H1 (cell line): Measurements from ENCODE around the gene TBX4. TPM values are rescaled to one million over a fixed set of nuclear protein-coding genes. Genes with fewer than 3 reads are reported as not detected.

Experiments used
- CTCF ChIA-PET: fragments of 300-600 bp; sonication (Branson Sonifier 250); formaldehyde crosslinking; loops from one replicate; lab custom pipeline; 2021; ENCODE audit not compliant: partially characterized antibody; lab: Charles Lee
- POLR2A ChIA-PET: fragments of 300-600 bp; sonication (Branson Sonifier 250); formaldehyde crosslinking; loops from one replicate; lab custom pipeline; 2021; ENCODE audit warnings: inconsistent platforms; ENCODE audit not compliant: partially characterized antibody; lab: Charles Lee
- DNase-seq, 2 experiments: peaks; one replicate each; pipeline versions ENCODE4 v3.0.0 to v3.0.0-alpha.2; 2010 to 2022; ENCODE audit warnings: low spot score in 2 of 2, low read depth in 1 of 2, mixed read lengths in 1 of 2
- FAIRE-seq: peaks from 2 replicates; lab custom pipeline; 2011; peaks lifted over from hg19 to GRCh38; lab: Jason Lieb, UNC
- H2AFZ ChIP-seq: 2 replicates; pipeline ENCODE4 v1.8.1; 2012; ENCODE audit warnings: low read length, inconsistent platforms
- H2AK5ac ChIP-seq: 2 replicates; pipeline ENCODE4 v1.6.1; 2013; ENCODE audit warnings: low read depth, low read length
- H2BK120ac ChIP-seq: replicated peaks from 2 replicates; pipeline ENCODE3; 2013; ENCODE audit warnings: low read depth, low read length, inconsistent platforms
- H2BK12ac ChIP-seq: 2 replicates; pipeline ENCODE4 v1.6.1; 2013; ENCODE audit warnings: low read depth, low read length
- H2BK15ac ChIP-seq: 2 replicates; pipeline ENCODE4 v1.6.1; 2013; ENCODE audit warnings: low read length
- H2BK20ac ChIP-seq: 2 replicates; pipeline ENCODE4 v1.6.1; 2013; ENCODE audit warnings: low read length
- H2BK5ac ChIP-seq: 2 replicates; pipeline ENCODE4 v1.6.1; 2013; ENCODE audit warnings: low read depth, low read length
- H3K14ac ChIP-seq: 2 replicates; pipeline ENCODE4 v1.6.1; 2013; ENCODE audit warnings: inconsistent platforms; ENCODE audit not compliant: insufficient read length
- H3K18ac ChIP-seq: 2 replicates; pipeline ENCODE4 v1.6.1; 2013; ENCODE audit warnings: low read length; ENCODE audit errors: extremely low read depth
- H3K23ac ChIP-seq: 2 replicates; pipeline ENCODE4 v1.6.1; 2013; ENCODE audit warnings: inconsistent platforms; ENCODE audit not compliant: insufficient read length
- H3K23me2 ChIP-seq: 2 replicates; pipeline ENCODE4 v1.6.1; 2013; ENCODE audit warnings: low read depth, low read length
- H3K27ac ChIP-seq: 2 replicates; pipeline ENCODE4 v1.6.1; 2011; ENCODE audit warnings: low read depth, low read length, inconsistent platforms
- H3K27me3 ChIP-seq, 4 experiments: replicated peaks in 1 of 4; 1 replicate in 1 of 4; 2 replicates in 3 of 4; pipeline versions ENCODE4 v1.6.1 to v1.8.1; 2011 to 2013; ENCODE audit warnings: low read length in 3 of 4, mild to moderate bottlenecking in 3 of 4, inconsistent platforms in 2 of 4, mixed read lengths in 2 of 4, moderate library complexity in 1 of 4; ENCODE audit not compliant: control insufficient read depth in 3 of 4, insufficient read depth in 3 of 4; ENCODE audit errors: extremely low read depth in 1 of 4
- H3K36me3 ChIP-seq, 4 experiments: 2 replicates each; pipeline versions ENCODE4 v1.6.1 to v1.8.1; 2011 to 2013; ENCODE audit warnings: mild to moderate bottlenecking in 4 of 4, low read length in 3 of 4, moderate library complexity in 2 of 4, control low read depth in 1 of 4, inconsistent platforms in 1 of 4; ENCODE audit not compliant: insufficient read depth in 4 of 4, control insufficient read depth in 2 of 4
- H3K4ac ChIP-seq: replicated peaks from 2 replicates; pipeline ENCODE3; 2013; ENCODE audit warnings: low read length, low read depth, mixed read lengths, inconsistent platforms; ENCODE audit not compliant: insufficient read length
- H3K4me1 ChIP-seq, 4 experiments: replicated peaks in 1 of 4; 1 replicate in 1 of 4; 2 replicates in 3 of 4; pipeline versions ENCODE4 v1.6.1 to v1.8.1; 2011 to 2013; ENCODE audit warnings: low read length in 3 of 4, inconsistent platforms in 2 of 4, mixed read lengths in 1 of 4; ENCODE audit not compliant: insufficient read depth in 4 of 4, control insufficient read depth in 3 of 4
- H3K4me2 ChIP-seq, 2 experiments: 2 replicates each; pipeline versions ENCODE4 v1.6.1 to v1.8.1; 2011 to 2013; ENCODE audit warnings: low read depth in 2 of 2, low read length in 2 of 2, control low read depth in 1 of 2, inconsistent platforms in 1 of 2, mild to moderate bottlenecking in 1 of 2; ENCODE audit not compliant: insufficient read depth in 1 of 2
- H3K4me3 ChIP-seq, 4 experiments: fragments of 200-600, 300-600 bp in 1 of 4; sonication (generic), shearing (Covaris generic), sonication (Bioruptor Twin) in 1 of 4; 2 replicates each; pipeline versions ENCODE4 v1.5.1 to v1.8.1; 2011 to 2016; ENCODE audit warnings: low read length in 4 of 4, low read depth in 3 of 4, control low read depth in 2 of 4, inconsistent platforms in 2 of 4, mild to moderate bottlenecking in 2 of 4, mixed read lengths in 1 of 4, moderate library complexity in 1 of 4; ENCODE audit not compliant: insufficient read depth in 2 of 4; ENCODE audit errors: extremely low read depth in 1 of 4
- H3K56ac ChIP-seq: replicated peaks from 2 replicates; pipeline ENCODE3; 2013; ENCODE audit warnings: low read depth, mild to moderate bottlenecking, mixed read lengths, low read length, inconsistent platforms; ENCODE audit not compliant: insufficient read length
- H3K79me1 ChIP-seq: 2 replicates; pipeline ENCODE4 v1.6.1; 2013; ENCODE audit warnings: low read depth, low read length, control low read depth
- H3K79me2 ChIP-seq, 2 experiments: 2 replicates each; pipeline versions ENCODE4 v1.6.1 to v1.8.1; 2012 to 2013; ENCODE audit warnings: low read length in 2 of 2, mild to moderate bottlenecking in 2 of 2, inconsistent platforms in 1 of 2; ENCODE audit not compliant: insufficient read depth in 2 of 2, control insufficient read depth in 1 of 2
- H3K9ac ChIP-seq, 4 experiments: replicated peaks in 1 of 4; 1 replicate in 1 of 4; 2 replicates in 3 of 4; pipeline versions ENCODE4 v1.6.1 to v1.8.1; 2011 to 2013; ENCODE audit warnings: low read depth in 3 of 4, low read length in 3 of 4, control low read depth in 2 of 4, mild to moderate bottlenecking in 2 of 4, moderate library complexity in 2 of 4, inconsistent platforms in 1 of 4; ENCODE audit errors: extremely low read depth in 1 of 4
- H3K9me3 ChIP-seq, 2 experiments: 2 replicates each; pipeline versions ENCODE4 v1.6.1 to v1.8.1; 2012 to 2013; ENCODE audit warnings: mild to moderate bottlenecking in 2 of 2, moderate library complexity in 2 of 2, control low read depth in 1 of 2, inconsistent platforms in 1 of 2, low read depth in 1 of 2, low read length in 1 of 2, mixed read lengths in 1 of 2; ENCODE audit not compliant: insufficient read depth in 2 of 2
- H4K20me1 ChIP-seq, 2 experiments: replicated peaks in 1 of 2; 2 replicates each; pipeline versions ENCODE3 to v1.8.1; 2011 to 2013; ENCODE audit warnings: inconsistent platforms in 2 of 2, low read length in 2 of 2, mild to moderate bottlenecking in 1 of 2; ENCODE audit not compliant: insufficient read depth in 2 of 2, control insufficient read depth in 1 of 2
- H4K5ac ChIP-seq: 2 replicates; pipeline ENCODE4 v1.6.1; 2013; ENCODE audit warnings: low read length, low read depth, mixed read lengths, inconsistent platforms; ENCODE audit not compliant: insufficient read length
- H4K8ac ChIP-seq: 2 replicates; pipeline ENCODE4 v1.8.0; 2013; ENCODE audit warnings: mild to moderate bottlenecking, moderate library complexity, low read length, inconsistent platforms; ENCODE audit not compliant: insufficient read depth; ENCODE audit errors: extremely low read depth
- H4K91ac ChIP-seq: replicated peaks from 2 replicates; pipeline ENCODE3; 2013; ENCODE audit warnings: low read length, mixed read lengths, inconsistent platforms; ENCODE audit not compliant: insufficient read length
- KDM4A ChIP-seq: IDR thresholded peaks from one replicate; pipeline ENCODE4 v1.7.1; 2012; ENCODE audit warnings: low read depth, mild to moderate bottlenecking, moderate library complexity, low read length, inconsistent platforms; ENCODE audit not compliant: severe bottlenecking
- RBBP5 ChIP-seq: IDR thresholded peaks from 2 replicates; pipeline ENCODE4 v1.7.1; 2012; ENCODE audit warnings: low read depth, mild to moderate bottlenecking, inconsistent platforms, low read length, moderate library complexity, borderline replicate concordance
- RNF2 ChIP-seq: fragments of 200-900, 300-1000 bp; sonication (generic); IDR thresholded peaks from 2 replicates; pipeline ENCODE4 v1.7.1; 2016; ENCODE audit warnings: borderline replicate concordance, low read depth, mild to moderate bottlenecking, antibody characterized with exemption, low read length; ENCODE audit not compliant: poor library complexity, severe bottlenecking; ENCODE audit errors: missing control alignments
- TCF12 ChIP-seq: IDR thresholded peaks from 2 replicates; pipeline ENCODE4 v1.6.1; 2011; ENCODE audit warnings: low read depth, mild to moderate bottlenecking, low read length
- USF2 ChIP-seq: IDR thresholded peaks from 2 replicates; pipeline ENCODE4 v1.6.1; 2011; ENCODE audit warnings: low read length, improper control_type of control experiment
- polyA plus RNA-seq, 7 experiments: library from polyadenylated mRNA; depleted of rRNA in 3 of 7; stranded (reverse) in 5 of 7; unstranded in 2 of 7; fragments of >200 nt in 5 of 7; fragments of 200-250 nt in 2 of 7; gene quantifications; 1 replicate in 5 of 7; 2 replicates in 1 of 7; 4 replicates in 1 of 7; pipeline versions ENCODE4 v1.2.1 to v1.2.3, GENCODE V29; 2011 to 2013; ENCODE audit warnings: missing spikeins in 2 of 7, mixed read lengths in 2 of 7
- total RNA-seq: library from RNA; stranded (reverse); fragmentation: NEBNext Ultra II Directional; extraction: Animal tissue kit (Norgen Biotek cat#: 25700); gene quantifications from 2 replicates; pipeline ENCODE4 v1.2.1, GENCODE V29; 2021

TBX4 gene
- total and polyA plus RNA-seq, 2 of the 8 experiments (the other 6 are each of a cell fraction or from before 2014, with no cell fraction given), result 0.02 TPM; not detected in 1

- Histone ChIP-seq H2BK15ac (no peak overlapping the region), H2AK5ac (no peak overlapping the region), H3K27me3 (no peaks in the 10 kb centered on the region), H3K23ac (no peak overlapping the region), H4K8ac (no peak overlapping the region), H3K9ac (no peak overlapping the region), H2BK120ac (no peak overlapping the region), H3K56ac (no peak overlapping the region), H3K4me3 (no peak overlapping the region), H3K14ac (no peak overlapping the region), H3K36me3 (no peaks in the 10 kb centered on the region), H2BK5ac (no peak overlapping the region), H3K4ac (no peak overlapping the region), H3K9me3 (no peaks in the 10 kb centered on the region; a peak in 2 of 4 replicates), H2AFZ (no peak overlapping the region), H3K18ac (no peak overlapping the region), H3K4me2 (no peak overlapping the region), H3K79me2 (no peaks in the 10 kb centered on the region), H3K27ac (no peak overlapping the region), H3K23me2 (no peaks in the 10 kb centered on the region), H2BK12ac (no peak overlapping the region), H3K4me1 (0 out of 7 replicates have a peak, but pooled peaks cover 0 to 3% (median 0%) of the 10 kb centered on the region in 4 experiments), H2BK20ac (no peak overlapping the region), H4K5ac (no peak overlapping the region), H4K91ac (no peak overlapping the region), H4K20me1 (no peaks in the 10 kb centered on the region), H3K79me1 (no peaks in the 10 kb centered on the region)
- CTCF ChIA-PET, result interaction anchor here (0.9 to 3.9 kb wide), 3 partner anchors 10 to 134 kb away, joined by 4 to 19 read pairs (median 5); no protein-coding TSS in a partner anchor
- no peak for DNase-seq
- POLR2A ChIA-PET, result interaction anchor here (1.2 to 2.3 kb wide), 2 partner anchors 8 to 14 kb away, joined by 4 to 7 read pairs; no protein-coding TSS in a partner anchor
- TF ChIP-seq TCF12, result no peak
- TF ChIP-seq RNF2, result no peak
- no peak for TF ChIP-seq USF2
- TF ChIP-seq KDM4A, result no peak
- TF ChIP-seq RBBP5, result no peak
- no peak for FAIRE-seq
Observed at GRCh38 chr17:61440697-61441096, 11.5 kb upstream of the TBX4 start.
